HG02588 (cell line): ENCODE results near the gene ZBTB46.

ENCODE experiments used
- ATAC-seq: cut with Tn5 transposase; IDR thresholded peaks from one replicate; pipeline ENCODE4 v1.9.1; 2021; ENCODE audit warnings: mild to moderate bottlenecking, moderate library complexity; ENCODE audit not compliant: unreplicated experiment

The ZBTB46 gene

DNA sequence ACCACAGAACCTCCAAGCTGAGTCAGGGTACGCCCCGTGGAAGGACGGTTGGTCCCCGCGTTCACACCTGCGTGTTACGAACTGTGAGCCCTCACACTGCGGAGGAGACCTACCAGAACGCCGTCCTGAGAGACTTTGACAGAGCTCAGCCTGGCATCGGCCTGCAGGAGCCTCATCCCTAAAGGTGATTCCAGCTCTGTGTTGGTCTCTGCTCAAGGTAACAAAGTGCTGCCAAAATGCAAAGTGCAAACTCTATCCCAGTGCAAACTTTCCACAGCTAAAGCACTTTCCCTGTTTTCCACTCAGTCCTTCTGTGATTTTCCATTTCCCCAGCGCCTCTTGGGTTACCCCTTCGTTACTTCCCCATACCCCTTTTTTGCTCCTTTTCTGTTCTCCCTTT, 8.6 kb upstream of the ZBTB46 start:
- no peak for ATAC-seq

DNA sequence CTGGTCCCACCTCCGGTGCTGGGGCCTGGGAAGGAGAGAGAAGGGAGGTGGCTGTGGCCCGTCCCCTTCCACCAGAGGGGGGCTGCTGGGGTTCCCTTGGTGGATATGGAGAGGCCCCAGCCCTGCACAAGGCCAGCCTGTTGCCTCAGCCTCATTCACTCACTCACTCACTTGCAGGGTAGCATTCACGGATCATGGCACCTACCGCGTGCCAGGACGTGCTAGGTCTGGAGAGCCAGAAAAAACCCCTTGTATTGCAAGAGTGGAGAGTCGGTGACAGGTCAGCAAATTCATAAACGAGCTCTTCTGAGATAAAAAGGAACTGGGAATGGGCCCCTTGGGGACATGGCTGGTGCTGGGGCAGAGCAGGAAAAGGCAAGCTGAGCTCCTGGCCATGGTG, 6.4 kb upstream of the ZBTB46 start:
- ATAC-seq, result no peak

DNA sequence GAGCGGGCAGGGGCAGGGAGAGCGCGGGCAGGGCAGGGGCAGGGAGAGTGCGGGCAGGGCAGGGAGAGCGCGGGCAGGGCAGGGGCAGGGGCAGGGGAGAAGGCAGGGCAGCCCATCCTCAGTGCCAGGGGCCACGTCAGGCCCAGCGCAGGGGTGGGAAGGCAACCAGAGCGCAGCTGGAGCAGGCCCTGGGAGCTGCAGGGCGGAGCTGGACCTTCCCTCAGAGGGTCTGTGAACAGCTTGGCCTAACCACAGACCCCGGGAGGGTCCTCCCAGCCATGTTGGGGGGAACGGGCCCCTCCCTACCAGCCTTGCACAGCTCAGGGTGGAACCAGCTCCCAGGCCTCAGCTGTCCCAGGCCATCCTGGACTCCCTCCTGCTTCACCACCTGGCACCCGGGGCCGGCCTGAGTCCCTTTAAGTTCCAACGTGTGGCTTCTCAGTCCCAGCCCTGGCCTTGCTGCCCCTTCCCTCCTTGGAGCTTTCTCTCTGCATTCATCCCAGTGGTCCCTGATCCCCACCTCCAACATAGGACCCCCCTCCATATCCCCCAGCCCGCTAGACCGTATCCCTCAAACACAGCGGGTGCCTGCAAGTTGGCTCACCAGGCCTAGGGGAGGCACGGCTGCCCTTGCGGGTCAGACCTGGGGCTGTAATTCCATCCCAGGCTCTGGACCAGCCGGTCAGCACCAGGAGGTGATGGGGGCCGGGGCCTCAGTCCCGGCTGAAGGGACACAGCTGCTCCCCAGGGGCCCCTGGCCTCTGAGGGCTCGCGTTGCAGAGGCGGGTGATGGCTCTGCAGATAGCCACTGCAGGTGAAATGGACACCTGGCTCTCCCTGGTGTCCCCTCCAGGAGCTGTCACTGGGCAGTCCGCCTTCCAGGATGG, 5.6 kb upstream of the ZBTB46 start:
- no peak for ATAC-seq

DNA sequence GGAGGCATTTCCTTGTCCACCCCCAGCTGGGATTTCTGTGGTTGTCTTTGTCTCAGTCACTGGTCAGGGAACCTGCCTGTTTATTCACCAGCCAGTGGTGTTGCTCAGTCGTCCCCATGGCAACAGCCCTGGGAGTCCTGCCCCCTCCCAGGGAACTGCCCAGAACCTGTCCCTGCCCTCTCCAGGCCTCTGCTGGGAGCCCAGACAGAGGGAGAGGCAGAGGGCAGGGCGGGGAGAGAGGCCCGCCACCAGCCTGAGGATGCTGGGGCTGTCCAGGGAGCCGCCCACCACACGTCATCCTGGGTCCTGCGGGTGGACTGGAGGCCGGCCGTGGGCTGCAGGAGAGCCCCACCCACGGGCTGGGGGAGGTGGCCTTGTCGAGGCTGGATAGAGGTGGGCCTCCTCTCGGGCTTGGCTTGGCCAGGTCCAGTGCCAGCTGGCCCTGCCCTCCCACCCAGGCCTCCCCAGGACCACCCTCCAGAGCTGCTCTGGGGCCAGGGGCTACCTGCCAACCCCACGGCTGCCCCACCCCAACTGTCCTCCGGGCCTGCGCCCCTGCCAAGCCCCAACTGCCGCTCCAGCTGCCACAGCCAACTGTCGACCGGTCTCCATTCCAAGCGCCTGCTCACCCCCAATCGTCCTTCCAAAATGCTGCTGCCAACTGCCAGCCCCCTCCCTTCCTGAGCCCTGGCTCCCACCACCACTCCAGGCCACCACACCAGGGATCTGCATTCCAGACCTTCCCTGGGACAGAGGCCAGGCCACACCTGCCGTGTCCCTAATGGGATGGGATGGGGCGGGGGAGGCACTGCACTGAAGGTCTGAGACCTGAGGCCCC, 4.2 kb upstream of the ZBTB46 start:
- no peak for ATAC-seq

DNA sequence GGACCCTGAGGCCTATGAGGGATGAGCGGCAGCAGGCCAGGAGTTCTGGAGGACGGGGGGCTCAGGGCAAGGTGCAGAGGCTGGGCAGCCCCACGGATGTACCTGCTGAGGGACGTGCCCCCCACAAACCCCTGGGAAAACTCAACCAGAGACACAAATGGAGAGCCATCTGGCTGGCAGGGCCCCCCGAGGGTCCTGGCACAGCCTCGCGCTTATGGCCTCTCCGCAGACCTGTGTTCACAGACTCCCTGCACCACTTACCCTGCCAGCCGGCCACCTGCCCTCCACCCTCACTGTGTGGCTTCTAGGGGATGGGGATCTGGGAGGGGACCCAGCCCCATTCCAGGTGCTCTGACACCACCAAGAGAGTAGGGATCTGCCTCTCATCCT, 3.4 kb upstream of the ZBTB46 start:
- ATAC-seq, result no peak

DNA sequence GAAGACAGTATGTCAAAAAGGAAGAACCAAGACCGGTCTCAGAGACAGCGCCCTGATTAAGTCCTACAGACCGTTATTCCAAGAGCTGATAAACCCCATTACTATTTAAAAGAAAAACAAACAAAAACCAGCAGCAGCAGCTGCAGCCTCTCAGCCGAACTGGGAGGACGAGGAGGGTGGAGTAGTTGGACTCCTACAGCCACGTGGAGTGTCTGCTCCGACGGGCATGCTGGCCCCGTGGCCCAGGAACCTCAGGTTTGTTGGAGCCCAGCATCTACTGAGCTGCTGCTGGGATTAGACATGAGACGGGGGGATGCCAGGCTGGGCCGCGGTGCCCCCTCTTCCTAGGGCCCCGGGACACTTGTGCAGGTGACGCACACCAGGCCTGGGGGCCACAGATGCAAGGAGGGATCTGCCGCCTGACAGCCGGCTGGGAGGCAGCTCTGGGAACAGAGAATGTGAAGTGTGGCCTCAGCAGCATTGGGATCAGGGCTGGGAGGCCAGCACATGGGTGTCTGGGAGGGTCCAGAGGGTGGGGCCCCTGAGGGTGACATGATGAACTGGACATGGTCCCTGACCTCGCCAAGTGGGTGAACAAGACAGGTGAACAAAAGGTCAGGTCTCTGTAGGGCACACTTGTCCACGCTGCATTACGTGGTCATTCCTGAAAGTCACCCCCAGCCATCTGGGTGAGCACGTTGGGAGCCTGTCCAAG, 2.9 kb upstream of the ZBTB46 start:
- no peak for ATAC-seq

DNA sequence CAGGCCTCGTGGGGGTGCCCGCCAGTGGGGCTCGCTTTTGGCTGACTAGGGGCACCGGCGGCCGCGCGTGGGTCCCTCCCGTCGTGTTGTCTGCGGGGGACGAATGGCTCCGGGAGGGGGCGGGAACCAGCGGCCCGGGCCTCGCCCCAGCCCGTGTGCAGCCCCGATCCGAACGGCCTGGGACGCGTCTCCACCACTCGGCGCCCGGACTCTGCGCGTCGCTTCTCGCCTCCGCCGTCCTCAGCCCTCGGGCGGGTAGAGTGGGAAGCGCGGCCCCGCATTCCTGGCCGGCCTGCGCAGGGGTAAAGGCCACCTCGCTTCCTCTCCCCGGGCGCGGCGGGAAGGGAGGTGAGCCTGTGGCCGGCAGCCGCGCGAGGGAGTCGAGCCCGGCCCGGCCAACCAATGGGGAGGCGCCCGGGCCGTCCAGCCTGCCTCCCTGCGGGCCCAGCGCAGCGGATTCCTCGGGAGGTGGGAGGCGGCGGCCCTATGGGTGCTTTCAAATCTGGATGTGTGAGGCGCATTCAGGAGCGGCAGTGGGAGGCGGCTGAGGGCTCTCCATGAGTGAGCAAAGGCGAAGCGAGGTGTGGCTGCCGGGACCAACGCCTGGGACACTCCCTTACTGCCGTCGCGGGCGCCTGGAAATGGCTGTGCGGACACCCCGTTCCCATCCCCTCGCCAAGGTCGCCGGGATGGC, 1.1 kb upstream of the ZBTB46 start:
- no peak for ATAC-seq

DNA sequence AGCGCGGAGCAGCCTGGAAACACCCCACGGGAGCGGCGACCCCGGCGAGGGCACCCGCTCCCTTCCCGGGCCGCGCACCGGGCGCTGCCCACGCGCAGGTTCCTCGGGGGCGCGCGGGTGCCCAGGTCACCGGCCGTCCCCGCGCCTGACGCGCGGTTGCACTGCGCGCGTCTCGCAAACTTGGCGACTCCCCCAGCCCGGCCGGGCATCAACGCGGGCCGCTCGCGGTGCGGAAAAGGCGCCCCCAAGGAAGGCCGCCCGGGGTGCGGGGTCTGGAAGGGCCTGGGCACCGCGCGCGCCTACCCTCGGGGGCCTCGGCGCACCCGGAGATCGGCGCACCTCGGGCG, 555 bp upstream of the ZBTB46 start:
- peak; percentile 11 for ATAC-seq

DNA sequence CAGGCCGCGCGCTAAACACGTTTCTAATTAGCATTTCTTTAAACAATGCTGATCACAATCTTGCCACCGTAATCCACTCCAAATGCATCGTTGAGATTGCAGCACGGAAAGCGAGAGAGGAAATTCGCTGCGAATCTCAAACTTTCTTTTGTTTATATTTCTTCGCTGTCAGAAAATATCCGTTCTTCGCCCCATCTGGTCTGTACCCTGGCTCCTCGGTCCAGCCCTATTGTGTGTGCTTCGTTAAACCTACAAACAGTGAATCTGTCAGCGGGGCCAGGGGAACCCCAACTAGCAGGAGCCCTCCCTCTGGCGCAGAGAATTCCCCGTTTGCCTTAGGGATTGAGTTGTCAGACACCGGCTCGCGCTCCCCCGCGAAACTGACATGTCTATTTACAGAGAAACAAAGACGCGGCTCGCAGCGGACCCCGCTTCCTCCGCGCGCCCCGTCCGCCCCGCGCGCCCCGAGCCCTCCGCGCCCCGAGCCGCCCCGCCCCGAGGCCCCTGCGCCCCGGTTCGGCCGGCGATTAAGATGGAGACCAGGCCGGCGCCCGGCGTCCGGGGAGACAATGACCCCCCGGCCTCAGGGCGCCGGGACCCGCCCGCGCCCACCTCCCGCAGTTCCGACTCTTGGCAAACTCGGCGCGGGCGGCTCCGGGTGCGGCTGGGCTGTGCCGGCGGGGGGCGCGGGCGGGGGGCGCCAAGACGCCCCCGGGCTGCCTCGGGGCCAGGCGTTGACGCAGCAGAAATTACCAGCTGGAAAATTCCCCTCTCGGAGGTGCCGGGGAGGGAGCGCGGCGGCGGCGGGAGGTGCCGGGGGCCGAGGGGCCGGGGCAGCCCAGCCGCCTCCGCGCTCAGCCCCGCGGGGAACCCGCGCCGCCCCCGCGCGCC, 874 bp downstream of the ZBTB46 start:
- ATAC-seq, result peak; percentile 26

DNA sequence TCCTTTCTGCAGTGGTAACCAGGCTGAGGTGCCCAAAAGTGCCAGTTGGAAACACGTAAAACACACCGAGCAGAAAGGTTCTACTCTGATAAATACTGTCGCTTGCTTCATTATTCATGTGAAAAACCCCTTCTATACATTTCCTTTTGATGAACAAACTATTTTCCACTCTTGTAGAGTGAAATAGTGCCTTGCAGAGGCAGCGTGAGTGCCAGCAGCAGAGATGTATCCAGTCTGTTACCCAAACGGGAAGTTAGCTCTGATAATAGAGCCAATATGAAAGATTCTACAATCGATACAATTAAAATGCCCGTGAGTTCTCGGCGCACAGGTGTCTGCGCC, 1.5 kb downstream of the ZBTB46 start:
- no peak for ATAC-seq

DNA sequence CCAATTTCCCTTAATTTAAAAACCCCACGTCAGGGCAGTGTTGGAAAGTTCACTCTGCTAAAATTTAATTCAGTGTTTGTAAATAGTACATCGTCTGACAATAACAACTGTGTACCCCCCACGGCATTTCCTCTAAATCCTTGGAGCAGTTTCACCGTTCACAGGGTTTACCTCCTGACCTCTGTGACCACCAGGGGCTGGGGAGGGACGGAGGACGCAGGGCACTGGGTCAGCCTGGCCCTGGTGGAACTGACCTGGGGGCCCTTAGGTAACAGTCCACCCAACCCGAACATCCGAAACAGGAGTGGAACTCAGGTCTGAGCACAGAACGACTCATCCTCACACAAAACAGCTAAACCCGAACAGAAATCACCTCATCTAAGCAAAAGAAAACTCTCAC, 2.1 kb downstream of the ZBTB46 start:
- no peak for ATAC-seq

DNA sequence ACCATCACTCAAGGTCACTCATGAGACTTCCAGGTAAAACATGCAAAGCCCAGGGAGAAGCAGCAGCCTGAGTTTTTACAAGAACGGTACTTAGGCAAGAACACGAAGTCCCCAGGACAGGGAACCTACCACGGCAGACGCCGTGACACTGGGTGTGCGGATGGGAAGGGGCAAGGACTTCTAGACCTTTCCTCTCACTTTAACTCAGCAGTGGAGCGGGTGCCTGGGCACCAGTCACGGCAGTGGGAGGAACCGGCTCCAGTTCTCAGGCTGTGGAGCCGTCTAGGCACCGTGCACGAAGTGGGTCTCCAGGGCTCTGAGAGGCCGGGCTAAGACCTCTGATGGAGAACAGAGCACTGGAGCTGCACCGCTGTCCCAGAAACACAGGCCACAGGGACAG, 2.5 kb downstream of the ZBTB46 start:
- ATAC-seq, result no peak

DNA sequence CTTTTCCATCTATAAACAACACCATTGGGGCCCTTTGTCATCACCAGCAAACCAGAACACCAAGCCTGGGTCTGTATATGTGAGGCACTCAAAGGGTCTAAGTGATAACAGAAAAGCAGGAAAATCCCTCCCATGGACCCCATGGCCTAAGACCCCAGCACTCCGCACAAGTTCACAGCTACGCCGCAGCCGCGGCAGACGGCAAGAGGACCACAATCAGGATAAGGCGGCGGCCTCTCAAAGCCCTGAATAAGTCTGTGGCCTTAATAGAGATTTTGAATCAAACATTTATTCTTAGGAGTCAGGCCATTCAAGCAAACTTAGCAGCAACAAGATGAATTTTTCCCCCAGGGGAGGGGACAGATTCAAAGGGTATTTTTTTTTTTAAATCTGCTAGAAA, 2.9 kb downstream of the ZBTB46 start:
- no peak for ATAC-seq

DNA sequence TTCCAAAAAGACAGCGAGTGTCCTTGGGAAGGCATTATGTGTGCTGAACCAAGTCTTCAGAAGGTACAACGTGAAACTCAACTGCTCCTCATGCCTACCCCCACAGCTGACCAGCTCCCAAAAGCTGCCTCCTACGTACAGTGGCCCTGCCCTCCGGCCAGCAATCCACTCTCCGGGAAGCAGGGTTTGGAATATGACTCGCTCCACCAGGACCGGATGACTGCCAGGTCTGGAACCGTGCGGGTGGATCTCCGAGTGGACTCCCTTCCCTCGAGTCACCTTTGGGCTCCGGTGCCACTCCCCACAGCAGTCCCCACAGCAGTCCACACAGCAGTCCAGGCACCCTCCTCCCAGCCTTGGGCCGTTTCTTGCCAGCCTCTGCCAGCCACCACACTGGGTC, 4.3 kb downstream of the ZBTB46 start:
- no peak for ATAC-seq

DNA sequence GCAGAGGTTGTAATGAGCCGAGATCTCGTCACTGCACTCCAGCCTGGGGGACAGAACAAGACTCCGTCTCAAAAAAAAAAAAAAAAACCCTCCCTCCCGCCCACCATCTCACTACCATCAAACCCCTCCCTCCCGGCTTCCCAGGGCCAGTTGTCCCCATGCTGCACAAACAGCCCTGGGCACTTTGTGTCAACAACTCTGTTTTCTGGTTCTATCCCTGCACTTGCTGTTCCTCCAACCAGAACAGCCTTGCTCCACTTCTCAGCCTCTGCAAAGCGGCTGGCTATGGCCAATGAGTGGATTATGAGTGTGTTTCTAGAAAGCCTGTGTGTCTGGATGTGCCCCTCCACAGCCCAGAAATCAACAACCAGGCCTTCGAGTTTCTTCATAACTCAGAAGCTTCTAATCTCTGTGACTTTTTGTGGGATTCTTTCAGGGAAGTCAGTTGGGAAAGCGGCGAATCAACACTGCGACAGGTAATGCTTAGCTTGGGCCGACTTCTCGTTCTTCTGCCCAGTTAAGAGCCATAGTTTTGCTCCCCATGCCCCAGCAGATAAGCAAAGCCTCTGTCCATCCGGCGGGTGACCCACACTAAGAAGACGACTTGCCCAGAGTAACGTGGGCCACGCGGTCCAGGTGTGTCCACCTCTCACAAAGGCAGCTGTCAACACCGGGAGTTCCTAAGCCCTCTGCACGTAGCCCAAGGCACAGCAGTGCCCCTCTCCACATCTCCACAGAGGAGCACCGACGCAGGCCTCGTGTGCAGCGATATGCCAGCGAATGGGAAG, 5.5 kb downstream of the ZBTB46 start:
- no peak for ATAC-seq

DNA sequence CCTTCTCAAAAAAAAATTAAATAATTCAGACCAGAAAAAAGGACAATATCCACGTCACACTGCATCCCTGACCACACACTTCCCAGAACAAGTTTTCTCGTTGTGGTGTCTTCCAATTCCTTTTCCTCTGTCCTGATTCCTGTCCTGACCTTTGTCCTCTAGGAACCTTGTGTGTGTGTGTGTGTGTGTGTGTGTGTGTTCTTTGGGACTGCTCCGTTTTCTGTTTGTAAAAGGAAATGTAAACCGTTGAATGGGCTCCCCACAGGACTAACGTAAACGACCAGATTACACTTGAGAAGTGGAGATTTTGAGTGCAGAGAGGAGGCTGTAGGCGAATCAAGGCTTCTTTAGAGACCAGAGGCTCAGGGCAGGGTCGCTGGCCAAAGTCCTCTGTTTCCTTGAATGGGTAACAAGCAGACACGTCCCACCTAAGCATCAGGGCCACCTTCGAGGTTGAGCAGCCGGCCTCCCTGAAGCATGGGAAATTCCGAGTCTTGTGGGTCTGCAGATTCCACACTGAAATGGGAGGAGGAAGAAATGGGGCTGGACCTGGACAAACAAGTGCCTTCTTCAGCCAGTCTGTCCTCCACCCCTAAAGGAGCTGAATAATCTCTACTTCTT, 7.3 kb downstream of the ZBTB46 start:
- ATAC-seq, result no peak

DNA sequence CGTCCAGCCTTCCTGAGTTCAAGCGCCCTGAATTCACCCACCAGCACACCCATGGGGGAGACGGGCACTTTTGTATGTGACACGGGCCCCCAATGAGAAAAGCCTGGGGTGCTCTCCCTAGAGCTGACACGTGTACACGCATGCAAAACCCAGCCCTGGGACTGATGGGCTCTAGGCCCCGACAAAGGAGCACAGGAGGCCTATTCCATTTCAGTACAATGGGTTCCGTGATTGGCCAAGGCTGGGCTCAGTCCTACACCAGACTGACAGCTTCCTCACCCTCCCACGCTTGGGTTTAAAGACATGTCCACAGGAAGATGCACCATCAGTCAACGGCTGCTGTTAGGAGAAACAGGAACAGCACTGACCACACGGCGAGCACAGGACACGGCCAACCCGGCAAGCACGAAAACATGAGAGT, 8.8 kb downstream of the ZBTB46 start:
- ATAC-seq, result no peak

DNA sequence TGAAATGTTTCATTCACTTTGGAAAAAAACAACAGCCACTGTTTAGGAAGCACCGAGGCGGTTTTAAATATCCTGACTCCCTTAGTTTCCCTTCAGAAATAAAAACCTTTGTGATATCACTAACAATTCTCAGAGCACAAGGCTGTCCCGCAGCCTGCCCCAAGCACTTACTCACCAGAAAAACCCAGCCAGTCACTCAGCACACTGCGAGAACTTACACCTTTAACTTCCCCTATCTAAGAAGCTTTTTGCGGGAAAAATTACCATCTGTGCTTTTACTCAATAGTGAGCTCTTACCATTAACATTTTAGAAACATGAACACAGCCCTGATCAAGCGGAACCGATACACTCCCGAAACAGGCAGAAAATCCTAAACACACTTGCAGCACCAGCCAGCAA, 9.3 kb downstream of the ZBTB46 start:
- no peak for ATAC-seq
